Upper lobe of left lung (tissue), 4 donors: ENCODE measurements around the gene TTC7B.

Experiments
- POLR2A ChIP-seq, 4 donors: fragments of 450-650 bp; IDR thresholded peaks; one replicate each; pipeline ENCODE4 v1.5.1; 2016 to 2017; ENCODE audit warnings: antibody characterized with exemption in 4 of 4, mild to moderate bottlenecking in 2 of 4
- POLR2AphosphoS5 ChIP-seq, 2 donors: sonication (generic); formaldehyde crosslinking; IDR thresholded peaks; one replicate each; pipeline ENCODE4 v1.5.1; 2017; ENCODE audit warnings: antibody characterized with exemption in 2 of 2
- TF ChIP-seq, protein P1 (sequence below), 6 experiments: fragments of 450-650 bp in 4 of 6; fragments of 200-600 bp in 2 of 6; sonication (generic) in 2 of 6; IDR thresholded peaks; one replicate each; pipeline ENCODE4 v1.5.1; 2016 to 2019; ENCODE audit warnings: antibody characterized with exemption in 6 of 6

DNA sequence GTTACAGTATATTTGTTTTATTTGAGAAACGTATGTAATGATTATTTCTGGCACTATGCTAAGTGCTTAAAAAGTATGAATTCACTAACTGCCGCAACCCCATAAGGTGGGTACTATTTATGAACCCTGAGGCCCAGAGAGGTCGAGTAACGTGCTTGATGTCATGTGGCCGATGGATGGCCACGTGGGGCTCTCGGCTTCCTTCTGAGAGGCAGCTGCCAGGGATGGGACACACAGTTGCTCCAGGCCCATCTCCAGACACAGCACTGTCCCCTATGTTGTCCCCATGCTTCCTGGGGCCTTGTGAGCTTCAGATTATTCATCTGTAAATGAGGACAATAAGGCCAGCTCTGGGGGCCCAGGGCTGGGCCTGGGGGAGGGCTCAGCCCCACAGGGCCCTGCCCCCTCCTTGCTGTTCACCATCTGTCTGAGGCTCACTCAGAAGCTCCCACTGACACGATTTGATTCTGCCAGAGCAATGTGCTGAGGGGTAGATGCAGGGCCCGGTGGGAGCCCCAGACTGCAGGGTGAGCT lies 304.4 kb downstream of the TTC7B start:
- TF ChIP-seq, protein P1, sequence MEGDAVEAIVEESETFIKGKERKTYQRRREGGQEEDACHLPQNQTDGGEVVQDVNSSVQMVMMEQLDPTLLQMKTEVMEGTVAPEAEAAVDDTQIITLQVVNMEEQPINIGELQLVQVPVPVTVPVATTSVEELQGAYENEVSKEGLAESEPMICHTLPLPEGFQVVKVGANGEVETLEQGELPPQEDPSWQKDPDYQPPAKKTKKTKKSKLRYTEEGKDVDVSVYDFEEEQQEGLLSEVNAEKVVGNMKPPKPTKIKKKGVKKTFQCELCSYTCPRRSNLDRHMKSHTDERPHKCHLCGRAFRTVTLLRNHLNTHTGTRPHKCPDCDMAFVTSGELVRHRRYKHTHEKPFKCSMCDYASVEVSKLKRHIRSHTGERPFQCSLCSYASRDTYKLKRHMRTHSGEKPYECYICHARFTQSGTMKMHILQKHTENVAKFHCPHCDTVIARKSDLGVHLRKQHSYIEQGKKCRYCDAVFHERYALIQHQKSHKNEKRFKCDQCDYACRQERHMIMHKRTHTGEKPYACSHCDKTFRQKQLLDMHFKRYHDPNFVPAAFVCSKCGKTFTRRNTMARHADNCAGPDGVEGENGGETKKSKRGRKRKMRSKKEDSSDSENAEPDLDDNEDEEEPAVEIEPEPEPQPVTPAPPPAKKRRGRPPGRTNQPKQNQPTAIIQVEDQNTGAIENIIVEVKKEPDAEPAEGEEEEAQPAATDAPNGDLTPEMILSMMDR (IDR thresholded peaks at IDR 0.05) = no peak
- no peak for TF ChIP-seq POLR2AphosphoS5 (IDR thresholded peaks at IDR 0.05)
- no peak for TF ChIP-seq POLR2A (IDR thresholded peaks at IDR 0.05)
